ENCODE results near the gene ABCC4.

- TF ChIP-seq CTCF (IDR thresholded peaks at IDR 0.05) (no peak), POLR2A (IDR thresholded peaks at IDR 0.05) (no peak), EP300 (IDR thresholded peaks at IDR 0.05; ENCODE audit: low read depth) (no peak)
Observed at GRCh38 chr13:95091755-95092154, 209.5 kb downstream of the ABCC4 start.

Measured in transverse colon (tissue), 3 donors.